ENCODE data around the gene FGFBP3. TPM values are rescaled to one million over a fixed set of nuclear protein-coding genes. Genes with fewer than 3 reads are reported as not detected.

Gene FGFBP3
- total RNA-seq, 1 experiment from 2014 or later: 1.2 TPM

GRCh38 chr10:91883549-91884444 is 25.5 kb downstream of the FGFBP3 start:
- POLR2A ChIA-PET: no interaction called here

More at GRCh38 chr10:91883549-91884444, 25.5 kb downstream of the FGFBP3 start:
- Histone ChIP-seq H3K9me2 (ENCODE audit: insufficient read depth) (no peaks in the 10 kb centered on the region), H4K20me1 (ENCODE audit: insufficient read depth) (no peaks in the 10 kb centered on the region), H3K4me3 (replicated peaks in 1 of 2; ENCODE audit: low read depth in 1 of 2, low read length in 2 of 2) (no peak overlapping the region), H3K4me1 (ENCODE audit: control insufficient read depth in 1 of 2, insufficient read depth in 2 of 2, low read length in 2 of 2) (no peaks in the 10 kb centered on the region; a peak in 1 of 4 replicates), H3K27ac (ENCODE audit: low read depth, low read length) (no peak overlapping the region), H3K36me3 (ENCODE audit: control insufficient read depth in 1 of 2, insufficient read depth in 2 of 2, low read length in 2 of 2) (no peaks in the 10 kb centered on the region), H3K9me3 (ENCODE audit: control insufficient read depth in 1 of 2, insufficient read depth in 1 of 2, low read depth in 1 of 2, low read length in 2 of 2) (no peaks in the 10 kb centered on the region), H3K79me2 (ENCODE audit: insufficient read depth, low read length) (no peaks in the 10 kb centered on the region), H3K27me3 (ENCODE audit: insufficient read depth, low read length) (no peaks in the 10 kb centered on the region), H3K9ac (ENCODE audit: low read length) (no peak overlapping the region), H3K4me2 (ENCODE audit: low read length) (no peak overlapping the region), H2AFZ (ENCODE audit: low read depth, low read length, poor library complexity, severe bottlenecking) (no peak overlapping the region)
- no TSS peak for BruUV-seq (replicated peaks)
- intact Hi-C loops (cut with micrococcal nuclease): no loop called here
- RAD21 ChIA-PET (ENCODE audit: low non-redundant PET in 1 of 2, low total read pairs in 2 of 2, uncharacterized antibody in 2 of 2, unreplicated experiment in 2 of 2): no interaction called here
- ATAC-seq (no peak), DNase-seq (ENCODE audit: low read depth, low spot score) (no peak)
- CTCF ChIA-PET: no interaction called here
- TF ChIP-seq, protein P1, sequence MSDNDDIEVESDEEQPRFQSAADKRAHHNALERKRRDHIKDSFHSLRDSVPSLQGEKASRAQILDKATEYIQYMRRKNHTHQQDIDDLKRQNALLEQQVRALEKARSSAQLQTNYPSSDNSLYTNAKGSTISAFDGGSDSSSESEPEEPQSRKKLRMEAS (IDR thresholded peaks at IDR 0.05): no peak
- TF ChIP-seq TCF7L2 (IDR thresholded peaks at IDR 0.05; ENCODE audit: borderline replicate concordance, extremely low read depth, insufficient read depth, insufficient read length) (no peak), ZFX (IDR thresholded peaks at IDR 0.05) (no peak), YY1 (IDR thresholded peaks at IDR 0.05; ENCODE audit: extremely low read depth, insufficient replicate concordance, low read depth, low read length) (no peak), EGR1 (IDR thresholded peaks at IDR 0.05; ENCODE audit: low read depth) (no peak), JUND (IDR thresholded peaks at IDR 0.05) (no peak), POLR2A (IDR thresholded peaks at IDR 0.05; ENCODE audit: borderline replicate concordance, extremely low read depth, insufficient read depth, insufficient read length) (no peak), FOSL1 (IDR thresholded peaks at IDR 0.05; ENCODE audit: low read depth) (no peak), ZNF274 (IDR thresholded peaks at IDR 0.05; ENCODE audit: low read depth, low read length) (no peak), CEBPB (IDR thresholded peaks at IDR 0.05; ENCODE audit: low read depth) (no peak)
- TF ChIP-seq, protein P2, sequence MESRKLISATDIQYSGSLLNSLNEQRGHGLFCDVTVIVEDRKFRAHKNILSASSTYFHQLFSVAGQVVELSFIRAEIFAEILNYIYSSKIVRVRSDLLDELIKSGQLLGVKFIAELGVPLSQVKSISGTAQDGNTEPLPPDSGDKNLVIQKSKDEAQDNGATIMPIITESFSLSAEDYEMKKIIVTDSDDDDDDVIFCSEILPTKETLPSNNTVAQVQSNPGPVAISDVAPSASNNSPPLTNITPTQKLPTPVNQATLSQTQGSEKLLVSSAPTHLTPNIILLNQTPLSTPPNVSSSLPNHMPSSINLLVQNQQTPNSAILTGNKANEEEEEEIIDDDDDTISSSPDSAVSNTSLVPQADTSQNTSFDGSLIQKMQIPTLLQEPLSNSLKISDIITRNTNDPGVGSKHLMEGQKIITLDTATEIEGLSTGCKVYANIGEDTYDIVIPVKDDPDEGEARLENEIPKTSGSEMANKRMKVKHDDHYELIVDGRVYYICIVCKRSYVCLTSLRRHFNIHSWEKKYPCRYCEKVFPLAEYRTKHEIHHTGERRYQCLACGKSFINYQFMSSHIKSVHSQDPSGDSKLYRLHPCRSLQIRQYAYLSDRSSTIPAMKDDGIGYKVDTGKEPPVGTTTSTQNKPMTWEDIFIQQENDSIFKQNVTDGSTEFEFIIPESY (IDR thresholded peaks at IDR 0.05; ENCODE audit: extremely low read depth, insufficient replicate concordance, low read length): no peak
- TF ChIP-seq, protein P3, sequence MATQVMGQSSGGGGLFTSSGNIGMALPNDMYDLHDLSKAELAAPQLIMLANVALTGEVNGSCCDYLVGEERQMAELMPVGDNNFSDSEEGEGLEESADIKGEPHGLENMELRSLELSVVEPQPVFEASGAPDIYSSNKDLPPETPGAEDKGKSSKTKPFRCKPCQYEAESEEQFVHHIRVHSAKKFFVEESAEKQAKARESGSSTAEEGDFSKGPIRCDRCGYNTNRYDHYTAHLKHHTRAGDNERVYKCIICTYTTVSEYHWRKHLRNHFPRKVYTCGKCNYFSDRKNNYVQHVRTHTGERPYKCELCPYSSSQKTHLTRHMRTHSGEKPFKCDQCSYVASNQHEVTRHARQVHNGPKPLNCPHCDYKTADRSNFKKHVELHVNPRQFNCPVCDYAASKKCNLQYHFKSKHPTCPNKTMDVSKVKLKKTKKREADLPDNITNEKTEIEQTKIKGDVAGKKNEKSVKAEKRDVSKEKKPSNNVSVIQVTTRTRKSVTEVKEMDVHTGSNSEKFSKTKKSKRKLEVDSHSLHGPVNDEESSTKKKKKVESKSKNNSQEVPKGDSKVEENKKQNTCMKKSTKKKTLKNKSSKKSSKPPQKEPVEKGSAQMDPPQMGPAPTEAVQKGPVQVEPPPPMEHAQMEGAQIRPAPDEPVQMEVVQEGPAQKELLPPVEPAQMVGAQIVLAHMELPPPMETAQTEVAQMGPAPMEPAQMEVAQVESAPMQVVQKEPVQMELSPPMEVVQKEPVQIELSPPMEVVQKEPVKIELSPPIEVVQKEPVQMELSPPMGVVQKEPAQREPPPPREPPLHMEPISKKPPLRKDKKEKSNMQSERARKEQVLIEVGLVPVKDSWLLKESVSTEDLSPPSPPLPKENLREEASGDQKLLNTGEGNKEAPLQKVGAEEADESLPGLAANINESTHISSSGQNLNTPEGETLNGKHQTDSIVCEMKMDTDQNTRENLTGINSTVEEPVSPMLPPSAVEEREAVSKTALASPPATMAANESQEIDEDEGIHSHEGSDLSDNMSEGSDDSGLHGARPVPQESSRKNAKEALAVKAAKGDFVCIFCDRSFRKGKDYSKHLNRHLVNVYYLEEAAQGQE (IDR thresholded peaks at IDR 0.05; ENCODE audit: low read depth): no peak

Measured in HCT116 (cell line).